HG03439 (cell line): ENCODE measurements around the gene MARK2.

Experiments
- ATAC-seq: cut with Tn5 transposase; IDR thresholded peaks from one replicate; pipeline ENCODE4 v1.9.1; 2021; ENCODE audit warnings: mild to moderate bottlenecking, moderate library complexity; ENCODE audit not compliant: unreplicated experiment

Gene MARK2

DNA sequence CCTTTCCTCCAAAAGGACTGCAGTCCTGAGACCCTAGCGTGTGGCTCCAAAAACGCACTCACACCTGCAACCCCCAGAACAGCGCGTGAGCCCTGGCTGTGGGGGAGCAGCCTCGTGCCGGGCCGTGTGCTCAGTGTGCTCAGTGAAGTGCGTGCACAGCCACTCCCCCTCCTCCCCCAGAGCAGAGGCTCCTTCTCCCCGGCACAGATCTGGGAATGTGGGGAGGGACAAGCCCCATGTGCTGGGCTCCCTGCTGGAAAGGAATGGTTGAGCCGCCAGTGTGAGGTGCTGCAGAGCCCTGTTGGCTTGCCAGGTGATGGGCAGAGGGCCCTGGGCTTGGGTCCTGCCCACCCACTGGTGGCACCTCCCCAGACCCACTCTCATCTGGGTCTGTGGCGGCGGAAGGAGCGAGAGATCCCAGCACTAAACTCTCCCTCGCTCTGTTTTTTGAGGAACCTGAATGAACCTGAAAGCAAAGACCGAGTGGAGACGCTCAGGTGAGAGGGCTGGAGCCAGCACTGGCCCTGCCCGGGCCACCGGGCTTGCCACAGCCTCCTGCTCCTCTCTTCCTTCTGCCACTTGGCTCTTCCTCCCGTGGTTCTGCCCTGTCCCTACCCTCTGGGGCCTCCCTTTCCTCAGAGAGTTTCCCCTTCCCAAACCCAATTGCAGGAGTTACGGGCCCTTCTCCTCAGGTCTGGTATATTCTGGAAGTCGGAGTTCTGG, 69.1 kb downstream of the MARK2 start:
- ATAC-seq: no peak

DNA sequence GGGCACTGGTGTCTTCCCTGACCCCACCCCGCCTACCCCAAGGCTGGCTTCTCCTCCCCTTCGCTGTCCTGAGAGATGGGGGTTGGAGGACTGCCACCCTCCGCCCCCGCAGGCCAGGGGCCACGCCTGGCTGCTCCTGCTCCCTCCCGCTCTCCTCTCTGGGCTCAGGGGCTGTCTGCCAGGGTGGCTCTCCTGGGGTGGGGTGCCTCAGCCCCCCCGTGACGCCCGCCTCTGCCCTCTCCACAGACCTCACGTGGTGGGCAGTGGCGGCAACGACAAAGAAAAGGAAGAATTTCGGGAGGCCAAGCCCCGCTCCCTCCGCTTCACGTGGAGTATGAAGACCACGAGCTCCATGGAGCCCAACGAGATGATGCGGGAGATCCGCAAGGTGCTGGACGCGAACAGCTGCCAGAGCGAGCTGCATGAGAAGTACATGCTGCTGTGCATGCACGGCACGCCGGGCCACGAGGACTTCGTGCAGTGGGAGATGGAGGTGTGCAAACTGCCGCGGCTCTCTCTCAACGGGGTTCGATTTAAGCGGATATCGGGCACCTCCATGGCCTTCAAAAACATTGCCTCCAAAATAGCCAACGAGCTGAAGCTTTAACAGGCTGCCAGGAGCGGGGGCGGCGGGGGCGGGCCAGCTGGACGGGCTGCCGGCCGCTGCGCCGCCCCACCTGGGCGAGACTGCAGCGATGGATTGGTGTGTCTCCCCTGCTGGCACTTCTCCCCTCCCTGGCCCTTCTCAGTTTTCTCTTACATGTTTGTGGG, 69.9 kb downstream of the MARK2 start:
- ATAC-seq: no peak

DNA sequence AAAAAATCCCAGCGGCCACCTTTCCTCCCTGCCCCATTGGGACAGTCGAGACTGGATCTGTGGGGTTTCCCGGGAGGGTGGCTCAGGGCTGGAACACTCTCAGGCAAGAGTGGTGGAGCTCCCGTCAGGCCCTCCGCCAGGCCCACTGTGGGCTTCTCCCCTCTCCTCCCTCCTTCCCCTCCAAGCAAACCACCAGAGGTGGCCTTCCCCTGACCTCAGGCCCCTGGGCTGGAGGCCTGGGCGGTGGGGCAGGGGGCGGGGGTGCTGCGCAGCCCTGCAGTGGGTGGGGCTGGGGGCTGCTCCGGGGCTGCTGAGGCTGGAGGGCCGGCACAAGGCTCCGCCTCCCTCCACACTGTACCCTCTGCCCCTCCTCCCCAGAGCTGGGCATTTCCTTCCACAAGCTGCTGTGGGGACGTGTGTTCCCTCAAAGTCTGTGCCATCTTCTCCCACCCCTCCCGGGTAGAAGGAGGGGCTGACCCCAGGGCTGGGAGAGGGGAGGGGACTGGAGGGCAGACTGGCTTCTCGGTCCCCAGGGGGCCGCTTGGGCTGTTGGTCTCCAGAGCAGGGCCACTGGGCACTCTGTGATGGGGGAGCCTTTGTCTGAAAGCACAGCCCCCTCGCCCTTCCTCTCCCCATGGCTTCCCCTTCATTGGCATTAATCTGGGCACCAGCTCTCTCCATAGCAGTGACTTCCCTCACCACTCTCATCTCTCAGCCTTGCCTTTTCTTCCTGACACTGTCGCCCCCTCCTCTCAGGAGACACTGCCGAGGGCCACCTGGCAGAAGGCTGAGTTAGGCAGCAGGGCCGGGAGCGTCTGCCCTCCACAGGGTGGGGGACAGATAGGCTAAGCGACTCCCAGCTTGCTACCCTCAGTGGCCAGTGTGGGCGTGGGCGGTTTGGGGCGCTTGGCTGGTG, 70.9 kb downstream of the MARK2 start:
- no peak for ATAC-seq

DNA sequence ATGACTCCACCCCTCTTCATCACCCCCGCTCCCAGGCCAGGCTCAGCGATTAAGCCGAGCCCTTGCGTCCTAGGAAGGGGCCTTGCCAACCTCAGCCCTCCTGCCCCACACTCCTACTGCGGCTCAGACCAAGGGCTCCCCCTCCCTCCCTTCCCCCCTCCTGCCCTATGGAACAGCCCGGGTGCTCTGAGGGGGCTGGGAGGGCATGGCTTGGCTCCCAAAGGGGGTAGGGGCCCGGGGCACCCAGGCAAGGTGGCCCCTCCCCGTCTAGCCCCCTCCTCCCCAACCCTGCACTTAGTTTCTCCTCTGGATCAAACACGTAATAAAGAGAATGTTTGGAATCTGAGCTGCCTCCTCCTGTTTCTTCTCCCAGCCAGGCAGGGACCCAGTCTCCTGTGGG, 71.8 kb downstream of the MARK2 start:
- no peak for ATAC-seq

DNA sequence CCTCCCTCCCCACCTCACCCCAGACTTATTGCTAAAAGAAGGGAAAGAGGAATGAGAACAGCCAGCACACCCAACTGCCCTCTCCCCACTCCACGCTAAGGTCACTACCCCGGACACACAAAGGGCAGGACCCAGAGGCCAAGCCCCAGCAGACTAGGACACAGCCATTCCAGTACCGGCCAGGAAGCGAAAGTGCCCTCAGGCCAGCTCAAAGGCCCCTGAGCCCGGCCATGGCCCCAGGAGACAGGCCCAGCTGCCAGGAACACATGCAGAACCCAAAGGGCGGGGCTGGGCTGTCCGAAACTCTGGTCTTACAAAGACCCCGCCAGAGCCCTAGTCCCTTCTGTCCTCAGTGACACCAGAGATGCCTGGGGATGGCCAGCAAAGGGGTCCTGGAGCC, 72.5 kb downstream of the MARK2 start:
- no peak for ATAC-seq

DNA sequence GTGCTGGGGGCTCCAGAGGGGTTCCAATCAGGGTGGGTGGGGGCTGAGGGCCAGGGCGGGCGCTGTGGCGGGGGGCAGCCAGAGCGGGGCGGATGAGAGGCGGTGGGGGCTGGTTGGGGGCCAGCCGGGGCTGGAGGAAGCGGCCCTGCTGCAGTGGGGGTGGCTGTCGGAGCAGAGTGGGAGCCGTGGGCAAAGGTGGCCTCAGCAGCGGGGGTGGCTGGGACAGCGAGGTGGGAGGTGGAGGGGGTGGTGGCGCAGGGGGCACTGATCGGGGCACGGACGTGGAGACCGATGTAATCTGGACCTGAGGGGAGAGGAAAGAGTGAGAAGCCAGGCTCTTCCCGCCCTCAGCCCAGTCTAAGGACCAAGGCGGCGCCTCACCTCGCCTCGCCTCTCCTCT, 73.0 kb downstream of the MARK2 start:
- ATAC-seq: no peak

DNA sequence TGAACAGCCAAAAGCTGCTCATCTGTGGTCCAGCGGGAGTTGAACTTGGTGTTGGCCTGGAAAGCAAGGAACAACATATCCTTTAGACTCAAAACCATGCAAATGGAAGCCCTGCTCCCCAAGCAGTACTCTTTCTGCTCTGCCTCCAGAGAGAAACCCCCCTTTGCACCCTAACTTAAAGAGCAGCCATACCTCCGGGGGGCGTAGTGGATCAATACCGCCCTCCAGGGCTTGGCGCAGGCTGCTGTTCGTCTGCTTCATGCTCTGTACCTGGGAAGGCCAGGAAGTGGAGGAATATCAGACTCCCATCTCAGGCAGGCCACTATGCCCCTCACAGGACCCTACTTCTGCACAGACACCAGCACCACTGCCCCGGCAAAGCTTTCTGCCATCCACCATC, 73.8 kb downstream of the MARK2 start:
- no peak for ATAC-seq

DNA sequence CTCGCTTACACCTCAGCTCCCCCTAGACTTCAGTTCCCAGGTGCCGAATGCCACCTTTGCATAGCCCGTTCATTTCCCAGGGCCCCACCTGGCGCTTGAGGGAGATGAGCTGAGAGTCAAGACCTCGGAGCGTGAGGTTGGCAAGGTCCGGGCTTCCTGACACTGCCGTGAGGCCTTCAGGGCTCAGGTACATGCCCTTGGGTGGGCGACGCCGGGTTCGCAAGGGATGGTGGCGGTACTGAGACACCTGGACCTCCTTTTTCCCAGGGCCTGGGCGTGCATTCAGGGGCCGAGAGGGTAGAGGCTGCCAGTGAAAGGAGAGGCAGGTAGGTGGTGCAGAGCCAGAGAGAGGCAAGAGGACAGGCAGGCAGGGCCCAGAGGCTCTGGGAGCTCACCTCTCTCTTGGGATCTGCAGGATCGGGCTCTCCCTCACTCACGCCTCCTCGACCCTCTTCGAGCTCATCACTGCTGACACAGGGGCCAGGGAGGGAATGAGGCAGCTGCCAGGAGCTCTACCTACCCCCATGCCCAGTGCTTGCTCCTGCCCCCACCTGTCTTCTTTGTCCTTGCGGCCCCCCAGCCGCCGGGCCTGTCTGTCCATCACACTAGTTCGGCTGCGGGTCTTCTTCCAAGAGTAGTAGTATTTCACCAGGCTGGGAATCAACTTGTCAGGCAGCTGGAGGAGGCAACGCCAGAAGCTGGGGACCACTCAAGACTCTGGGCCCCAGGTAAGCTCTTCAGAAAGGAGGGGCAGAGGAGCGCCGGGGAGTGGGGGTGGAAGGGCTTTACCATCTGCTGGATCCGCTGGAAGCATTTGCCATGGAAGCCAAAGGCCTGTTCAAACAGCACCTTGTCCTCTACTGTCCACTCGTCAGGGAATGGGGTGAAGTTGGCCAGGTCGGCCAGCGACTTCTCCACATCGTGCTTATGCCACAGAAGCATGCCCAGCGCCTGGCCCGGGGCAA, 75.2 kb downstream of the MARK2 start:
- no peak for ATAC-seq

DNA sequence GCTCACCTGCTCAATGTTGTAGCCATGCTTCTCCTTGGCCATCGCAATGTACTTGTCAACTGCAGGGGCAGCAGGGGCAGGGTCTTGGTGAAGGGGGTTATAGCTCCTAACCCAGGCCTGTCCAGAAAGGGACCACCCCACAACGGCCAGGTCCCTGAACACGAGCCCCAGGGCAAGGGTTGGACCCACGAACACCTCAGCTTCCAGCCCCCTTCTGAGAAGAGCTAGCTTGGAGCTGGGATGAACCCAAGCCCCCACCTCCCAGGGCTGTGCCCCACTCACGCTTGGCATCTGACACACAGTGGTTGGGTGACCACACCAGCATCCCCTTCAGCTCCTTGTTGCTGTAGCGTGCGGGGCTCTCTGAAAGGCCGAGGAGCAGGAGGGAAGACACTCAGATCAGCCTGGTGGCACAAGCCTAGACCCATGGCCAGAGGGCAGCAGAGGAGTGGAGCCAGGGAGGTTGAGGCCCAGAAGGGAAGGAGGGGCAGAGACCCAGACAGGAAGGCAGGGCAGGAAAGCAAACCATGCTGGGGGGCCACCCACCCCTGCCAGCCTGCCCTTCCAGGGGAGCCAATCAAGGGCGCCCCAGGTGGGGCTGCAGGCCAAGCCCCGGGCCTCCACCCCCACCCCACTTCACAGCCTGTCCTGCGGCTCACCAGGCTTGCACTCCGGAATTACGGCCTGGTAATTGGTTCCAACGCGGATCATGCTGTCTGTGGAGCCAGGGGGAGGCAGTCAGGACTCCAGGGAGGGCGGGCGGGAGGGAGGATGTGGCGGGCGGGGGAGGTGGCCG, 76.2 kb downstream of the MARK2 start:
- no peak for ATAC-seq

DNA sequence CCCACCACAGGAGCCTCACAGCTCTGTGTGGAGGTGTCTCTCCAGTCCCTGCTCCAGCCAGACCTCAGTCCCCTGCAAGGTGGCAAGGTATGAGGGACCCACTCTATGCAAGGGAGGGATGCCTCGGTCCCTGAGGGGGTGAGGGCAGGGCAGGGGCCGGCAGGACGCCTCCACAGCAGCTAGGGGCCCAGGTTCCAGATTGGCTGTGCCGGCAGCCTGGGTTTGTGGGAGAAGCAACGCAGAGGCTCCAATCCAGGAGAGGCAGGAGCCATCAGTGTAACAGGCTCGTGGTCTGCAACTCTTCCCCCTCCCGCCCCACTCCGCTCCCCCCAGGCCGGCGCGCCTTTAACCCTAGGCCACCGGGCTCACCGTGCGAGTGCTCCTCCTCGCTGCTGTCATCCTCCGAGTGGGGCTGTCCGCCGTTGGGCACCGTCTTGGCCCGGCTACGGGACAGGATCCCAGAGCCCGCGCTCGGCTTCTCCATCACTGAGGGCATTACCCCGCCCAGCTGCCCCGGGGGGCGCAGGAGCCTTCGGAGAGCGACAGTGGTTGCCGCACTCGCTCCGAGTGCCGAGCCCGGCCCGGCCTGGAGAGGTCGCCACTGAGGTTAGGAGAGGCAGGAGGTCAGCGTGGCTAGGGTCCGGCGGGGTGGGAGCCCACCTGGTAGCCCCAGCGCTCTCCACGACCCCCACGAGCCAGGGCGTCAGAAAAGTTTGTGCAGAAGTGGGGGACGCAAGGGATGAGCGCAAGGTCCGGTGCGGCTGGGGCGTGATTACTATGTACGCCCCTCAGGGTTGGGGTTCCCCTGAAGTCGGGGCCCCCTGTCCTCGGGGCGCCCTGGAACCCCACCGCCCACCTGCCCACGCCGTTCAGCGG, 77.3 kb downstream of the MARK2 start:
- no peak for ATAC-seq

DNA sequence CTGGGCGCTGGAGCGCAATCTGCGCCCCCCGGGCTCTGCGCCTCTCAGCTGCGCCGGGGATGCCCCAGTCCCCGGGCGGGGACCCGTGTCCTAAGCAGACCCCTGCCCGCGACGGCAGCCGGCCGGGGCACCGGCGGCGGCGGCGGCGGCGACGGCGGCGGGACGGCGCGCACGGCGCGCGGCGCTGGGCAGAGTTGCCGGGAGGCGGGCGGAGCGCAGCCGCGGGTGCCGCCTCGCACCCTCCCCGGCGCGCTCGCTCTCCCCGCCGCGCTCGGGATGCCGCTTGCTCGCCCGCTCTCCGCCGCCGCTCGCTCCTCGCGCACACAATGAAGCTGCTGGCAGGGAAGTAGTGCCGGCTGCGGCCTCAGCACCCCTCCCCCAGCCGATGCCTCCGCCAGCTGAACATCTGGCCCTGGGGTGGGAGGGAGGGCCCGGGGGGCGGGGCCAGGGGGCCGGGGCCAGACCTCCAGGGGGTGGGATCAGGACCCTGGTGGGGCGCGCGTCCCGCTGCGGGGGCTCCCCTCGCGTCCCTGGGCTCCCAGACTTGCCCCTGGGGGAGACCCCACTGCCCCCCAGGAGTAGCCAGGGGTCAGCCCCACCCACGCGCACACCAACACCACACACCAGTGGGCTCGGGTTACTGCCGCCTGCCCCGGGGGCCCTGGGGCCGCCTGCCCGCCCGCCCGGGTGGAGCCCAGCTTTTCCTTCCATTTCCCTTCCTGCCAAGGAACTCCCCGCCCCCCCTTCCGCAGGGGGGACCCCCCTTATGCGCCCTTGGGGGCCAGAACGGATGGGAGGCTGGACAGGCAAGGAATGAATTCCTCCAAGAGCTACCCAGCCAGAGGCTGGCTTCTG, 78.2 kb downstream of the MARK2 start, which contains the start of gene RCOR2:
RCOR2 (minus strand) TSS at position 328 of the 855 bp plus-strand sequence. CDS start 708 bp downstream, outside the sequence.
- no peak for ATAC-seq

DNA sequence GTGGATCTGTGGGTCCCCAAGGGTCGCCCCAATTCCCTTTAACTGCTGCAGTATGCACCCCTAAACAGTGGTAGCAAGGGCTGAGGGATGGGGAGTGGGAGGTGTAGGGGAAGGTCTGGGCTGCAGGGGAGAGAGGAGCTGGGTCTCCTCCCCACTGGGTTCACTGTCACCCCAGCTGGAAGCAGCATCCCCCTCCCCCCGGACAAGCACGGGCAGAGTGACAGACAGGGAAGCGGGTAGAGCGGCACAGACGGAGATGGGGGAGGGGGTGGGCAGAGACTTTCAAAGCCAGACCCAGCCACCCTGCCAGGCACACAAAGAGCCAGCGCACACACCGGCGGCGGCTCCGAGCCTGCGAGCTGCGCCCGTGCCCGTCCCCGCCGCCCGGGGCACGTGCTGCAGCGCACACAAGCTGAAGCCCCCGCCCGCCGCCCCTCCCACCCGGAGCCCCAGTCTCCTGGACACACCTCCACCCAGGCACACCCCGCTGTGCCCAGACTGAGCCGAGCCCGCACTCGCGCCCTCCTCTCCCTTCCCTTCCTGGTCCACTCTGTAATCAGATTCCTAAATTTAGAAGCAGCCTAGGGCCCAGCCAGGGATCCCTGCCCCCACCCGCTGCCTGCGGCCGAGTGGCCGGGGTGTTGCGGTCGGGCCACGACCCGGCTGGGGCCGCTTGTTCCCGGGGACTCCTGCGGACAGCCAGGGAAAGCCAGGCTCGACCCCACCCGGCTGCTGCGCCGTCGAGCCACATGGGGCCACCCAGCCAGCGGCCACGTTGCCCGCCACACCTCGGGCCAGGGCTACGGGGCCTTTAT, 79.0 kb downstream of the MARK2 start:
- no peak for ATAC-seq

DNA sequence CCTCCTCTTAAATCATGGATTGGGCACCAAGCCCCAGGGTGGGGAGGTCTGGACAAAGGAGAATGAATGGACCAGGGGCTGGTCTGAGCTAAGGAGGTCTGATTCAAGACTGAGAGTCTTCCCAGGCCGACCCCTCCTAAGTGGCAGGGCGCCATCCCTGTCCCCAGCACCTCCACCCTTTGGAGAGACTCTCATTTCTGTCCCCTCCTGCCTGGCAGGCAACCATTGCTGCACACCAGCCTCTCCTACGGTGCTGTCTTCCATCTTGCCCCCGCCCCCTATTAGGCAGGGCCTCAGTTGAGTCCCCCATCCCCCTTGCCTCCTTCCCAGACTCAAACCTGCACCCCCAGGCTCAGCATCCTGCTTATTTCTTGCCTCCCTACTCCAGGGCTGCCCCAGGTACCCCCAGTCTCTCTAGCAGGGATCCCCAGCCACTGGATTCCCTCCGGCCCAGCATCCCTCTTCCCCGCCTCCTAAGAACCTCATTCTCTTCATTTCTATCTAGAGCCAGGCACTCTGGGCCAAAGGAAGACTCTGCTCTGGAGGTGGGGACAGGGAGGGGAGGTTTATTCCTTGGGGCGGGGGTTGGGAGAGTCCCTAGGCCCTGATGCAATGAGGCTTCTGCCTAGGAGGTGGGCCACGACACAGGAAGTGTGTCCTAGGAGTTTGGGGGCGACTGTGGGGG, 79.7 kb downstream of the MARK2 start:
- no peak for ATAC-seq

DNA sequence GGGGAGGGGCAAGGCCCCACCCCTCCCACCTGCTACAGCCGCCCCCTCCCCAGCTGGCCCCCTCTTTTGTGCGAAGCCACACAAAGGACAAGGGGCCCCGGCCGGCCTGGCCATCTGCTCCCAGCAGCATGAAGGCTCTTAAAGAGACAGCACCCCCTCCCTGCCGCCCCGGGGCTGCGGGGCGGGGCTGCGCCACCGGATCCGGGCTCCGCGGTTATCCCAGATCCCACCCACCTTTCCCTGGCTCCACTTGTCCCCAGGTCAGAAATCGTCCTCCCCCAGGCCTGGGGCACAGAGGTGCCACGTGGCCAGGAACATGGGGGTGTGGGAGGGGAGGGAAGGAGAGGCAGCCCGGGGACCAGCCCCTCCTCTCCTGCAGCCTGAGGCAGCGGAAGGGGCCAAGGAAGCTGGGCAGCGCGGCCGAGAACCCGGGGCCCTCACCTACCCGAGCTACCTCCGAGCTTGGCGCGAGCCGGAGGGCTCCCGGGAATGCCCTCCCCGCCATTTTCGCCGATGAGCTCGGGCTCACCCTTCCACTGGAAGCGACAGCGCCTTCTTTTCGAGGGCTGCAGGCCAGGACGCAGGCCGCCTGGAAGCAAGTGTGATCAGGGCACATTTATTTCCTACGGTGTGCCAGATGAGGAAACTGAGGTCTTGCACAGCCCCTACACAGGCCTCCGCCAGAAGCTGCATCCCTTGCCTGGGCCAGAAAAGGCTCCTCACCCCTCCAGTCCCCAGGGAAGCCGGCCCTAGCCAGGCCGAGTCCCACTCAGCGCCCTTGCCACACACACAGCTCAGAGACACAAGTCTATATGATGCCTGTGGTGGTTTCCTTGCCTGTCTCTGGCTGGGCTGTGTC, 80.6 kb downstream of the MARK2 start:
- ATAC-seq: no peak
